GM12878 (cell line): ENCODE results near the gene CR1L.

Experiments used
- ATF2 ChIP-seq: IDR thresholded peaks from 2 replicates; pipeline ENCODE4 v1.6.1; 2012; ENCODE audit warnings: low read length, inconsistent platforms
- EZH2 ChIP-seq: IDR thresholded peaks from 2 replicates; pipeline ENCODE4 v1.6.1; 2012; ENCODE audit warnings: low read depth, mild to moderate bottlenecking, control low read depth, inconsistent platforms, low read length, borderline replicate concordance; ENCODE audit not compliant: control insufficient read depth
- MAX ChIP-seq: IDR thresholded peaks from 2 replicates; pipeline ENCODE4 v1.6.1; 2012; ENCODE audit warnings: low read depth, low read length, improper control_type of control experiment
- NR2C2 ChIP-seq: IDR thresholded peaks from 2 replicates; pipeline ENCODE4 v1.6.1; 2011; ENCODE audit warnings: borderline replicate concordance, low read depth; ENCODE audit not compliant: control insufficient read depth, insufficient read length
- POLR2A ChIP-seq: IDR thresholded peaks from 2 replicates; pipeline ENCODE4 v1.6.1; 2011; ENCODE audit warnings: low read depth, mild to moderate bottlenecking, low read length
- POLR2AphosphoS5 ChIP-seq: IDR thresholded peaks from 2 replicates; pipeline ENCODE4 v1.6.1; 2011; ENCODE audit warnings: mild to moderate bottlenecking, low read length, inconsistent platforms
- PRDM15 ChIP-seq: fragments of 450-650 bp; formaldehyde crosslinking; IDR thresholded peaks from 2 replicates; pipeline ENCODE4 v1.4.0; 2020; ENCODE audit warnings: mild to moderate bottlenecking, moderate library complexity
- RAD51 ChIP-seq: fragments of 450-650 bp; IDR thresholded peaks from 2 replicates; pipeline ENCODE4 v1.6.1; 2016; ENCODE audit warnings: moderate library complexity, mild to moderate bottlenecking, inconsistent platforms
- REST ChIP-seq: IDR thresholded peaks from 2 replicates; pipeline ENCODE4 v1.6.1; 2012; ENCODE audit warnings: mild to moderate bottlenecking, low read depth, low read length
- TF ChIP-seq, protein P1 (sequence below), 3 experiments: IDR thresholded peaks in 2 of 3; conservative IDR thresholded peaks in 1 of 3; 2 replicates each; pipeline ENCODE4 v1.5.1; 2011; ENCODE audit warnings: low read depth in 3 of 3, low read length in 3 of 3, mild to moderate bottlenecking in 3 of 3, control low read depth in 2 of 3, moderate library complexity in 2 of 3, inconsistent platforms in 1 of 3, mixed read lengths in 1 of 3; ENCODE audit not compliant: control insufficient read depth in 2 of 3, insufficient read depth in 1 of 3; ENCODE audit errors: extremely low read depth in 1 of 3

DNA sequence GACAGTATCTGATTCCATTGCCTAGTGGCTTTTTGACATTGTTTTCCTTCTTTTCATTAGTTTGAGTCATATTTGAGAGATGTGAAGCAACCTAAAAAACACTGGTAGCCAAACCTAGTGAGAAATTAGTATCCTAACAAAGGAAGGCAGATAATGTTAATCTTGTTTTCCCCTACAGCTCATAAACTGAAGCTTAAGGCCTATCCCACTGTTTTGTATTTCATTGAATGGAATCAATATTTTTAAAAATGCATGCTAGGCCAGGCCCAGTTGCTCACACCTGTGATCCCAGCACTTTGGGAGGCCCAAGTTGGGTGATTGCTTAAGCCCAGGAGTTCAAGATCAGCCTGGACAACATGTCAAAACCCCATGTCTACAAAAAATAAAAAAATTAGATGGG is 1.2 kb downstream of the CR1L start:
- no peak for TF ChIP-seq RAD51
- TF ChIP-seq REST: no peak
- no peak for TF ChIP-seq EZH2
- no peak for TF ChIP-seq ATF2
- TF ChIP-seq PRDM15 (CRISPR knock-in tag): no peak
- TF ChIP-seq POLR2AphosphoS5: no peak
- TF ChIP-seq NR2C2: no peak
- TF ChIP-seq, protein P1, sequence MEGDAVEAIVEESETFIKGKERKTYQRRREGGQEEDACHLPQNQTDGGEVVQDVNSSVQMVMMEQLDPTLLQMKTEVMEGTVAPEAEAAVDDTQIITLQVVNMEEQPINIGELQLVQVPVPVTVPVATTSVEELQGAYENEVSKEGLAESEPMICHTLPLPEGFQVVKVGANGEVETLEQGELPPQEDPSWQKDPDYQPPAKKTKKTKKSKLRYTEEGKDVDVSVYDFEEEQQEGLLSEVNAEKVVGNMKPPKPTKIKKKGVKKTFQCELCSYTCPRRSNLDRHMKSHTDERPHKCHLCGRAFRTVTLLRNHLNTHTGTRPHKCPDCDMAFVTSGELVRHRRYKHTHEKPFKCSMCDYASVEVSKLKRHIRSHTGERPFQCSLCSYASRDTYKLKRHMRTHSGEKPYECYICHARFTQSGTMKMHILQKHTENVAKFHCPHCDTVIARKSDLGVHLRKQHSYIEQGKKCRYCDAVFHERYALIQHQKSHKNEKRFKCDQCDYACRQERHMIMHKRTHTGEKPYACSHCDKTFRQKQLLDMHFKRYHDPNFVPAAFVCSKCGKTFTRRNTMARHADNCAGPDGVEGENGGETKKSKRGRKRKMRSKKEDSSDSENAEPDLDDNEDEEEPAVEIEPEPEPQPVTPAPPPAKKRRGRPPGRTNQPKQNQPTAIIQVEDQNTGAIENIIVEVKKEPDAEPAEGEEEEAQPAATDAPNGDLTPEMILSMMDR (IDR thresholded peaks at IDR 0.05 in 2 of 3, conservative IDR thresholded peaks at IDR 0.05 in 1 of 3; ENCODE audit: control insufficient read depth in 2 of 3, extremely low read depth in 1 of 3, insufficient read depth in 1 of 3, low read depth in 3 of 3, low read length in 3 of 3): no peak
- no peak for TF ChIP-seq POLR2A
- TF ChIP-seq MAX: no peak
